H1 (cell line): ENCODE data around the gene TBC1D19. TPM values are rescaled to one million over a fixed set of nuclear protein-coding genes. Genes with fewer than 3 reads are reported as not detected.

ENCODE experiments used
- CTBP2 ChIP-seq: IDR thresholded peaks from 2 replicates; pipeline ENCODE4 v1.7.0; 2011; ENCODE audit warnings: borderline replicate concordance, mild to moderate bottlenecking, moderate library complexity, mixed read lengths, low read length; ENCODE audit not compliant: insufficient read depth, insufficient read length
- GABPA ChIP-seq: IDR thresholded peaks from 2 replicates; pipeline ENCODE4 v1.6.1; 2011; ENCODE audit warnings: mild to moderate bottlenecking, low read length, moderate library complexity, borderline replicate concordance; ENCODE audit not compliant: insufficient read depth
- GTF2F1 ChIP-seq: IDR thresholded peaks from 2 replicates; pipeline ENCODE4 v1.6.1; 2012; ENCODE audit warnings: low read depth, low read length, improper control_type of control experiment, borderline replicate concordance
- NANOG ChIP-seq: IDR thresholded peaks from 2 replicates; pipeline ENCODE4 v1.6.1; 2011; ENCODE audit warnings: low read length, low read depth, mild to moderate bottlenecking, inconsistent platforms; ENCODE audit not compliant: insufficient read depth, poor library complexity, severe bottlenecking
- RNF2 ChIP-seq: fragments of 200-900, 300-1000 bp; sonication (generic); IDR thresholded peaks from 2 replicates; pipeline ENCODE4 v1.7.1; 2016; ENCODE audit warnings: borderline replicate concordance, low read depth, mild to moderate bottlenecking, antibody characterized with exemption, low read length; ENCODE audit not compliant: poor library complexity, severe bottlenecking; ENCODE audit errors: missing control alignments
- polyA plus RNA-seq, 7 experiments: library from polyadenylated mRNA; depleted of rRNA in 3 of 7; stranded (reverse) in 5 of 7; unstranded in 2 of 7; fragments of >200 nt in 5 of 7; fragments of 200-250 nt in 2 of 7; gene quantifications; 1 replicate in 5 of 7; 2 replicates in 1 of 7; 4 replicates in 1 of 7; pipeline versions ENCODE4 v1.2.1 to v1.2.3, GENCODE V29; 2011 to 2013; ENCODE audit warnings: missing spikeins in 2 of 7, mixed read lengths in 2 of 7
- total RNA-seq: library from RNA; stranded (reverse); fragmentation: NEBNext Ultra II Directional; extraction: Animal tissue kit (Norgen Biotek cat#: 25700); gene quantifications from 2 replicates; pipeline ENCODE4 v1.2.1, GENCODE V29; 2021

Gene TBC1D19
- total and polyA plus RNA-seq, 2 of the 8 experiments (the other 6 are each of a cell fraction or from before 2014, with no cell fraction given) = 1.9 to 3.5 TPM

DNA sequence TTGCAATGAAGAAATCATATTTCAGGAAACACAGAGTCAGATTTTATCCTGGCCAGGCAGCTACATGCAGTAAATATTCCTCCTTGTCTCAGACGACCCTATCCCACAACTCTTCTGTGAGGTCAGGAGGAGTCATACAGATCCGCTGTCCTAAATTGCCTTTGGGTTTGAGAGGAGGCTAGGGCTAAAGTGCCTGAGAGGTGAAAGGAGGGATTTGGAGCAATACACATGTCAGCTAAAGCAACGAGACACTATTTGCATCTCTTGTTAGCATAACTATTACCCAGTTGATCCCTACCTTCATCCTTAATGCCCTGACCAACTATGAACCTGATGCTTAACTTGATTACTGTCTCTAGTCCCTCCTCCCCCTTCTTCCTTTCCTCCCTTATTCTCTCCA lies 98.6 kb downstream of the TBC1D19 start (continued):
- TF ChIP-seq CTBP2 = no peak
- TF ChIP-seq GTF2F1 = no peak
- no peak for TF ChIP-seq NANOG
- TF ChIP-seq GABPA = no peak
- no peak for TF ChIP-seq RNF2
